NCI-H187 (cell line): ENCODE data around the gene COL4A3.
"Not testable (repeated sequence)": the region's sequence is repeated elsewhere in the genome, so short reads cannot be mapped to it uniquely, and the experiment has no call there.

Experiments
- DNase-seq, 2 experiments: peaks; one replicate each; lab custom pipeline; 2025; lab: John Stamatoyannopoulos, UW

The COL4A3 gene

GRCh38 chr2:227160164-227160563 is 4.3 kb upstream of the COL4A3 start:
- no peak for DNase-seq

- DNase-seq, result no peak
Measured at GRCh38 chr2:227161947-227162346, 2.5 kb upstream of the COL4A3 start.

GRCh38 chr2:227163485-227163997 is 883 bp upstream of the COL4A3 start:
- no peak for DNase-seq

- no peak for DNase-seq
Measured at GRCh38 chr2:227164763-227165291, 403 bp downstream of the COL4A3 start.

- DNase-seq, result not testable (repeated sequence)
Measured at GRCh38 chr2:227171779-227172178, 7.4 kb downstream of the COL4A3 start.

- DNase-seq, result no peak
Measured at GRCh38 chr2:227177592-227178336, 13.3 kb downstream of the COL4A3 start.

- no peak for DNase-seq
Measured at GRCh38 chr2:227179988-227180685, 15.7 kb downstream of the COL4A3 start.

GRCh38 chr2:227180770-227181169 is 16.3 kb downstream of the COL4A3 start:
- no peak for DNase-seq

- no peak for DNase-seq
Measured at GRCh38 chr2:227182765-227183164, 18.3 kb downstream of the COL4A3 start.

GRCh38 chr2:227183657-227184367 is 19.4 kb downstream of the COL4A3 start:
- DNase-seq, result no peak

GRCh38 chr2:227185615-227186232 is 21.3 kb downstream of the COL4A3 start:
- DNase-seq, result no peak

GRCh38 chr2:227186751-227187150 is 22.3 kb downstream of the COL4A3 start:
- DNase-seq, result no peak

GRCh38 chr2:227188292-227188691 is 23.9 kb downstream of the COL4A3 start:
- no peak for DNase-seq

GRCh38 chr2:227191367-227191766 is 26.9 kb downstream of the COL4A3 start:
- DNase-seq, result no peak

- DNase-seq, result no peak
Measured at GRCh38 chr2:227192491-227192890, 28.1 kb downstream of the COL4A3 start.

- no peak for DNase-seq
Measured at GRCh38 chr2:227194219-227194618, 29.8 kb downstream of the COL4A3 start.

- DNase-seq, result no peak
Measured at GRCh38 chr2:227198866-227199265, 34.4 kb downstream of the COL4A3 start.

- no peak for DNase-seq
Measured at GRCh38 chr2:227201771-227202170, 37.3 kb downstream of the COL4A3 start.

GRCh38 chr2:227204452-227204851 is 40.0 kb downstream of the COL4A3 start:
- DNase-seq, result no peak

- no peak for DNase-seq
Measured at GRCh38 chr2:227205701-227206100, 41.3 kb downstream of the COL4A3 start.

- DNase-seq, result no peak
Measured at GRCh38 chr2:227206406-227206805, 42.0 kb downstream of the COL4A3 start.

- no peak for DNase-seq
Measured at GRCh38 chr2:227207573-227207972, 43.1 kb downstream of the COL4A3 start.
